ENCODE results near the gene FCMR.

GRCh38 chr1:206885341-206886060 lies 36.2 kb downstream of the FCMR start:
- no peak for TF ChIP-seq POLR2A (IDR thresholded peaks at IDR 0.05; ENCODE audit: low read depth, low read length)
- TF ChIP-seq POLR2AphosphoS5 (IDR thresholded peaks at IDR 0.05; ENCODE audit: low read depth, low read length): no peak
- TF ChIP-seq POU2F2 (IDR thresholded peaks at IDR 0.05; ENCODE audit: low read depth, low read length): no peak
- TF ChIP-seq TAF1 (IDR thresholded peaks at IDR 0.05; ENCODE audit: low read depth, low read length): no peak

Measured in GM12891 (cell line).